ENCODE data around the gene FBXO33. TPM values are rescaled to one million over a fixed set of nuclear protein-coding genes. Genes with fewer than 3 reads are reported as not detected.

Gene FBXO33
- total RNA-seq, 6 experiments from 2014 or later: 15.3 to 18.1 (median 17.2) TPM

DNA sequence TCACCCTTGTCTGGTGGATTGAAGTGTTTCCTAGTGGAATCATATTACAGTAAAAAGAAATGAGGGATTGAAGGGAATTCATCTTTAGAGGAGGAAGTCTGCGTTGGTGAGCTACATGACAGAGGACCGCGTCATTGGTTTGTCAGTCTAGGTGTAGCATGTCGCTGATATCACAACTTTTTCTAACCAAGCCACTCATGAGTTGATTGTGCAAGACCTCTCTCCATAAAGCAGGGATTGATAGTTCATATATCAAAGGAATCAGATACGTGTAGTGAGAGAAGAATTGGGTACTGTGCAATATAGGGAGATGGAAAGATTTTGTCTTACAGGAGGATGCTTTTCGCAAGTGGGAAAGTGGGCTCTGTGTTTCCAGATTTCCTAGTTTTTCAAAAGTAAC lies 3.0 kb upstream of the FBXO33 start:
- no peaks in the 10 kb centered on the region for H3K36me3 Mint-ChIP-seq (ENCODE audit: low read depth)

DNA sequence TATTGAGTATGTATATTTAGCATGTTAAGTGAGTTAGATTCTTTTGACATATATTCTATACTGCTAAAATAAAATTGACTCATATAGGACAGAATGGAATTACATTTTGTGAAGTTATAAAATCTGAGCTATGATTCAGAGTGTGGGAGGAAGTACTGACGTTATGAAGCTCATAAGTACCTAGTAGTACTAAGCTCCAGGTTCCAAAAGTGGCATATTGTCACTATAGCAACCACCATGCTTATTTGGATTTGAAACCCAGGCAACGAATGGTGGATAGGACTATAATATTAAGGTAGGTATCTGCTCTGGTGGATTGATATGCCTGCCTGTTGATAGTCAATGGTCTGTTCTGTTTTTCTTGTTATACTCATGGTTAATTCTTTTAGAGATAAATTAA lies 2.2 kb upstream of the FBXO33 start:
- TF ChIP-seq, protein P1, sequence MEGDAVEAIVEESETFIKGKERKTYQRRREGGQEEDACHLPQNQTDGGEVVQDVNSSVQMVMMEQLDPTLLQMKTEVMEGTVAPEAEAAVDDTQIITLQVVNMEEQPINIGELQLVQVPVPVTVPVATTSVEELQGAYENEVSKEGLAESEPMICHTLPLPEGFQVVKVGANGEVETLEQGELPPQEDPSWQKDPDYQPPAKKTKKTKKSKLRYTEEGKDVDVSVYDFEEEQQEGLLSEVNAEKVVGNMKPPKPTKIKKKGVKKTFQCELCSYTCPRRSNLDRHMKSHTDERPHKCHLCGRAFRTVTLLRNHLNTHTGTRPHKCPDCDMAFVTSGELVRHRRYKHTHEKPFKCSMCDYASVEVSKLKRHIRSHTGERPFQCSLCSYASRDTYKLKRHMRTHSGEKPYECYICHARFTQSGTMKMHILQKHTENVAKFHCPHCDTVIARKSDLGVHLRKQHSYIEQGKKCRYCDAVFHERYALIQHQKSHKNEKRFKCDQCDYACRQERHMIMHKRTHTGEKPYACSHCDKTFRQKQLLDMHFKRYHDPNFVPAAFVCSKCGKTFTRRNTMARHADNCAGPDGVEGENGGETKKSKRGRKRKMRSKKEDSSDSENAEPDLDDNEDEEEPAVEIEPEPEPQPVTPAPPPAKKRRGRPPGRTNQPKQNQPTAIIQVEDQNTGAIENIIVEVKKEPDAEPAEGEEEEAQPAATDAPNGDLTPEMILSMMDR (IDR thresholded peaks at IDR 0.05): no peak
- H3K4me3 Mint-ChIP-seq: no peak overlapping the region
- no peaks in the 10 kb centered on the region for H3K9me3 Mint-ChIP-seq
- peaks cover 27% of the 10 kb centered on the region for H3K4me1 Mint-ChIP-seq (ENCODE audit: low read depth)
- H3K27me3 Mint-ChIP-seq (ENCODE audit: insufficient read depth): peaks cover 4% of the 10 kb centered on the region; the same call in 1 of the 2 replicates
- H3K27ac Mint-ChIP-seq: no peak overlapping the region
- DNase-seq: no peak
- H3K36me3 Mint-ChIP-seq (ENCODE audit: low read depth): no peaks in the 10 kb centered on the region

More for the DNA sequence above, 3.0 kb upstream of the FBXO33 start:
- H3K27ac Mint-ChIP-seq: no peak overlapping the region
- no peak overlapping the region for H3K4me3 Mint-ChIP-seq
- TF ChIP-seq, protein P1 (IDR thresholded peaks at IDR 0.05): no peak
- H3K9me3 Mint-ChIP-seq: no peaks in the 10 kb centered on the region
- DNase-seq: no peak
- H3K27me3 Mint-ChIP-seq (ENCODE audit: insufficient read depth): peaks cover 4% of the 10 kb centered on the region; the same call in 1 of the 2 replicates
- H3K4me1 Mint-ChIP-seq (ENCODE audit: low read depth): peaks cover 19% of the 10 kb centered on the region

DNA sequence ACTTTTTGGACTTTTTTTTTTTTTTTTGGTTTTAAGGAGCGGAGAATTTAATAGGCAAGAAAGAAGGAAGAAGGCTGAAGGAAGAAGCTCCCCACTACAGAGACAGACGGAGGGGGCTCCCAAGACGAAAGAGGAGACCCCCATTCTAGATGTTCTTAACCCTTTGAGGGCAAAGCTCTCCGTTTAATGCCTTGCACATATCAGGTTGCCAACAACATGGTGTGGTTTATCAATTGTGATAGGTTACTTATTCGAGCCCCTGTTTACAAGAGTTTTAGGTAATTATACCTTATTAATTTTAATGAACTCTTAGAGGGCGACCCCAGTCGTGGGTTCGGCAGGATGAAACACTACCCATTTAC lies 1.2 kb upstream of the FBXO33 start:
- peaks cover 4% of the 10 kb centered on the region; the same call in 1 of the 2 replicates for H3K27me3 Mint-ChIP-seq (ENCODE audit: insufficient read depth)
- H3K36me3 Mint-ChIP-seq (ENCODE audit: low read depth): no peaks in the 10 kb centered on the region
- no peak for DNase-seq
- H3K9me3 Mint-ChIP-seq: no peaks in the 10 kb centered on the region
- H3K4me1 Mint-ChIP-seq (ENCODE audit: low read depth): peaks cover 37% of the 10 kb centered on the region
- peak overlapping the region; percentile 98 for H3K4me3 Mint-ChIP-seq
- H3K27ac Mint-ChIP-seq: peak overlapping the region; percentile 100
- TF ChIP-seq, protein P1 (IDR thresholded peaks at IDR 0.05): no peak

DNA sequence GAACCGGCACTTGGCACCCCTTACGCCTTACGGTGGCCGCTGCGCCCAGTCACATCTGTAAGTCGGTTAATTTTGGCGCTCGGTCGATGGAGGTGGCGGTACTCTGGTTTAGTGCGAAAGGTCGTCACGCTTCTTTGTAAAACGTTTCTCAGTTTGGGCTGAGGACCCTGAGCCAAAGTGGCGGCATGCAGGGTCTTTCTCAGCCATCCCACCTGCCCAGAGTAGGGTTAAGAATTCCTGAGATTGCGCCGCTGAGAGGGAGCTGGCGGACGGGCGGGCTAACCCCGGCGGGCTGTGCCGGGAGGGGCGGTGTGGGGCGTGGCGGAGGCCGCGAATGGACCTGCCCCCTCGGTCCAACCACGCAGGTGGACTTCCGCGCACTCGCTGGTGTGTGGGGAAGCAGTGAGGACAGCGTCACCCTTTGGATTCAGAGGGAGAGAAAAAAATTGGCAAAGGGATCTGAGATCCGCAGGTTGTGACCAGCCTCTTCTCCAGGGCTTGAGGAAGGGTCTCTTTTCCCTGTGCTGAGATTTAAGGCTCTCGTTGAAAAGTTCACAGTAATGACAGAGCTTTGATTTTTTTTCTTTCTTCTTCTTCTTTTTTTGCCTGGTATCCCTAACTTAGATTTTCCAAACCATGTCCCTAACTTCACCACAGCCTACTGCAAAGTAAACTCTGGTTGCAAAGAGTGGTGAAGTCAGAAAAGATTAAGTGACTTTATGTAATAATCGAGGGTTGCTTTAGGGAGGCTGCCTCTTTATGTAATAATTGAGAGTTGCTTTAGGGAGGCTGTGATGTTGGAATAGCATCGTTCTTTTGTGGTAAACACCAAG lies 602 bp upstream of the FBXO33 start:
- H3K4me1 Mint-ChIP-seq (ENCODE audit: low read depth): peaks cover 41% of the 10 kb centered on the region
- H3K27ac Mint-ChIP-seq: peak overlapping the region; percentile 100
- TF ChIP-seq, protein P1 (IDR thresholded peaks at IDR 0.05): peak; percentile 47
- H3K4me3 Mint-ChIP-seq: peak overlapping the region; percentile 98
- H3K27me3 Mint-ChIP-seq (ENCODE audit: insufficient read depth): peaks cover 4% of the 10 kb centered on the region; the same call in 1 of the 2 replicates
- no peaks in the 10 kb centered on the region for H3K36me3 Mint-ChIP-seq (ENCODE audit: low read depth)
- H3K9me3 Mint-ChIP-seq: no peaks in the 10 kb centered on the region
- peak; percentile 70 for DNase-seq

DNA sequence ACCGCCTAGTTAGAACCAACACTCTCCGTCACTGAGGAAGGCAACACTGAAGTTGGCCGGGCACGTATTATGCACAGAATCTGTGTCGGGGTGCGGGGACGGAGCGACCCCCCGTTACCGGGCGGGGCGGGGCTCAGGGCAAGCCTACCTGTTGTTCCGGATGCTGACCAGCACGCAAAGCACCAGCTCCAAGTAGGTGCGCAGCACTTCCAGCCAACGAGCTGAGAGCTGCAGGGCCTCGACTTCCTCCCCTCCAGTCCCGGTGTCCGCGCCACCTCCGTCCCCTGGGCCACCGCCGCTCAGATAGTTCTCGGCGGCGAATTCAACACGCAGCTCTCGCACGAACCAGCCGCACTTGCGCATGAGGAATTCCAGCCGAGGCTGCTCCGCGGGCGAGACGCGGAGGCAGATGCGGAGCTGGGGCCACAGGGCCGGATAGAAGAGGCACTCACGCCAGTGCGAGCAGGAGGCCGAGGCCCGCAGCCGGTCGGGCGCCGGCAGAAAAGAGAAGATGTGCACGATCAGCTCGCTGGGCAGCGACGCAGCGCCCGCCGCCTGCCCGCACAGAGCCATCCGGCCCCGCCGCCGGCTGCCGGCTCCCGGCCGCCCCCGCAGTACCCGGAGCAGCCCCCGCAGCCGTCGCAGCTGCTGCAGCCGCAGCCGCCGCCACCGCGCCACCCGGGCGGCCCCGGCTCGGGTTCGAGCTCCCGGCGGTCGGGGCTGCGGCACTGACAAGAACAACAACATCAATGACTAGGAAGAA lies 636 bp downstream of the FBXO33 start:
- TF ChIP-seq, protein P1 (IDR thresholded peaks at IDR 0.05): no peak
- H3K9me3 Mint-ChIP-seq: no peaks in the 10 kb centered on the region
- H3K4me1 Mint-ChIP-seq (ENCODE audit: low read depth): peaks cover 48% of the 10 kb centered on the region
- H3K4me3 Mint-ChIP-seq: peak overlapping the region; percentile 98
- peaks cover 4% of the 10 kb centered on the region; the same call in 1 of the 2 replicates for H3K27me3 Mint-ChIP-seq (ENCODE audit: insufficient read depth)
- H3K27ac Mint-ChIP-seq: peak overlapping the region; percentile 100
- H3K36me3 Mint-ChIP-seq (ENCODE audit: low read depth): no peaks in the 10 kb centered on the region
- peak; percentile 37 for DNase-seq

All from HFFc6 (cell line).